Neutrophil (primary cell): Measurements from ENCODE around the gene FBN1.

Source experiments
- H3K27ac ChIP-seq: fragments of 200-600 bp; sonication (generic); 2 replicates; pipeline ENCODE4 v1.5.1; 2016; ENCODE audit warnings: mild to moderate bottlenecking, moderate library complexity
- H3K27me3 ChIP-seq: fragments of 200-600 bp; sonication (generic); 2 replicates; pipeline ENCODE4 v1.6.0; 2016; ENCODE audit warnings: mild to moderate bottlenecking
- H3K36me3 ChIP-seq: fragments of 200-600 bp; sonication (generic); 2 replicates; pipeline ENCODE4 v1.5.1; 2017
- H3K4me1 ChIP-seq, 2 experiments: fragments of 200-600 bp in 1 of 2; sonication (generic) in 1 of 2; 1 replicate in 1 of 2; 2 replicates in 1 of 2; pipeline versions ENCODE4 v1.5.1 to v1.6.1; 2013 to 2016; ENCODE audit warnings: low read depth in 1 of 2, low read length in 1 of 2, mild to moderate bottlenecking in 1 of 2, moderate library complexity in 1 of 2; ENCODE audit not compliant: control insufficient read depth in 1 of 2, insufficient read depth in 1 of 2
- H3K4me3 ChIP-seq, 2 experiments: fragments of 200-600 bp in 1 of 2; sonication (generic) in 1 of 2; 1 replicate in 1 of 2; 2 replicates in 1 of 2; pipeline ENCODE4 v1.5.1; 2013 to 2016; ENCODE audit warnings: low read depth in 1 of 2, low read length in 1 of 2, mild to moderate bottlenecking in 1 of 2, moderate library complexity in 1 of 2
- H3K9me3 ChIP-seq: fragments of 200-600 bp; sonication (generic); 2 replicates; pipeline ENCODE4 v1.5.1; 2016
- CTCF ChIP-seq: fragments of 200-600 bp; sonication (generic); IDR thresholded peaks from 2 replicates; pipeline ENCODE4 v1.5.1; 2016; ENCODE audit warnings: antibody characterized with exemption

The FBN1 gene

GRCh38 chr15:48422401-48422800, 223.1 kb downstream of the FBN1 start:
- no peak for TF ChIP-seq CTCF
- Histone ChIP-seq H3K27me3 (no peaks in the 10 kb centered on the region), H3K36me3 (peaks cover 89% of the 10 kb centered on the region), H3K4me1 (no peaks in the 10 kb centered on the region), H3K4me3 (no peak overlapping the region), H3K9me3 (no peaks in the 10 kb centered on the region), H3K27ac (no peak overlapping the region)

- no peak for TF ChIP-seq CTCF
- H3K4me3 ChIP-seq = no peak overlapping the region
- H3K36me3 ChIP-seq = peaks cover 85% of the 10 kb centered on the region
- no peaks in the 10 kb centered on the region for H3K4me1 ChIP-seq
- no peaks in the 10 kb centered on the region for H3K27me3 ChIP-seq
- H3K27ac ChIP-seq = no peak overlapping the region
- H3K9me3 ChIP-seq = no peaks in the 10 kb centered on the region
Measured at GRCh38 chr15:48421362-48421761, 224.1 kb downstream of the FBN1 start.

- H3K27ac ChIP-seq = no peak overlapping the region
- no peaks in the 10 kb centered on the region for H3K27me3 ChIP-seq
- peaks cover 86% of the 10 kb centered on the region for H3K36me3 ChIP-seq
- no peak overlapping the region for H3K4me3 ChIP-seq
- TF ChIP-seq CTCF = no peak
- H3K9me3 ChIP-seq = no peaks in the 10 kb centered on the region
- H3K4me1 ChIP-seq = no peaks in the 10 kb centered on the region
Measured at GRCh38 chr15:48419896-48420295, 225.6 kb downstream of the FBN1 start.

- H3K27ac ChIP-seq = no peak overlapping the region
- H3K9me3 ChIP-seq = no peaks in the 10 kb centered on the region
- TF ChIP-seq CTCF = no peak
- peaks cover 82% of the 10 kb centered on the region for H3K36me3 ChIP-seq
- H3K4me1 ChIP-seq = no peaks in the 10 kb centered on the region
- no peak overlapping the region for H3K4me3 ChIP-seq
- H3K27me3 ChIP-seq = no peaks in the 10 kb centered on the region
Measured at GRCh38 chr15:48418343-48418742, 227.2 kb downstream of the FBN1 start.

- Histone ChIP-seq H3K36me3 (peaks cover 84% of the 10 kb centered on the region), H3K27ac (no peak overlapping the region), H3K4me1 (no peaks in the 10 kb centered on the region), H3K4me3 (no peak overlapping the region), H3K9me3 (no peaks in the 10 kb centered on the region), H3K27me3 (no peaks in the 10 kb centered on the region)
- no peak for TF ChIP-seq CTCF
Measured at GRCh38 chr15:48416301-48416700, 229.2 kb downstream of the FBN1 start.
